HCT116 (cell line): ENCODE measurements around the gene BEGAIN. TPM values are rescaled to one million over a fixed set of nuclear protein-coding genes. Genes with fewer than 3 reads are reported as not detected.

Source experiments
- ATAC-seq: fragments of 200-7000 bp; cut with Tn5 transposase; 2 replicates; pipeline ENCODE4 v1.9.1; 2020; ENCODE audit warnings: mild to moderate bottlenecking, moderate library complexity
- BruUV-seq: library from RNA; stranded (reverse); fragments of 400-500 nt; replicated peaks from 2 replicates; lab custom pipeline; 2021; lab: Mats Ljungman, UMichigan
- CTCF ChIA-PET: fragments of 300-600 bp; sonication (Branson Sonifier 250); formaldehyde crosslinking; loops from one replicate; lab custom pipeline; 2021; ENCODE audit warnings: antibody characterized with exemption; lab: Charles Lee
- POLR2A ChIA-PET: fragments of 300-600, 350-600 bp; sonication (Branson Sonifier 250); formaldehyde crosslinking; loops from one replicate; lab custom pipeline; 2021; ENCODE audit warnings: antibody characterized with exemption; lab: Charles Lee
- RAD21 ChIA-PET, 2 experiments: fragments of 300-600 bp; sonication (Branson Sonifier 250); formaldehyde crosslinking; loops; one replicate each; lab custom pipeline; 2023; ENCODE audit warnings: low total read pairs in 2 of 2; ENCODE audit not compliant: uncharacterized antibody in 2 of 2, unreplicated experiment in 2 of 2, low non-redundant PET in 1 of 2; lab: Charles Lee
- DNase-seq: peaks from one replicate; pipeline ENCODE4 v3.0.0-alpha.2; 2010; ENCODE audit warnings: low read depth, low spot score
- H2AFZ ChIP-seq: fragments of 200-600 bp; shearing (Covaris generic), sonication (generic); 2 replicates; pipeline ENCODE4 v1.6.1; 2017; ENCODE audit warnings: low read depth, mixed run types, mixed read lengths, antibody characterized with exemption, low read length; ENCODE audit not compliant: poor library complexity, severe bottlenecking
- H3K27ac ChIP-seq: 2 replicates; pipeline ENCODE4 v1.5.1; 2012; ENCODE audit warnings: low read depth, low read length
- H3K27me3 ChIP-seq: fragments of 200-600 bp; sonication (generic); 2 replicates; pipeline ENCODE4 v1.6.1; 2016; ENCODE audit warnings: mixed run types, low read length, mixed read lengths; ENCODE audit not compliant: insufficient read depth
- H3K36me3 ChIP-seq, 2 experiments: fragments of 200-500 bp in 1 of 2; fragments of 200-600 bp in 1 of 2; sonication (Bioruptor generic) in 1 of 2; sonication (generic) in 1 of 2; 2 replicates each; pipeline versions ENCODE4 v1.5.1 to v1.6.1; 2014 to 2016; ENCODE audit warnings: low read length in 2 of 2, inconsistent platforms in 1 of 2, mixed read lengths in 1 of 2, mixed run types in 1 of 2; ENCODE audit not compliant: insufficient read depth in 2 of 2, control insufficient read depth in 1 of 2
- H3K4me1 ChIP-seq, 2 experiments: fragments of 200-600 bp in 1 of 2; sonication (generic) in 1 of 2; 2 replicates each; pipeline versions ENCODE4 v1.5.1 to v1.6.1; 2012 to 2017; ENCODE audit warnings: low read length in 2 of 2, inconsistent platforms in 1 of 2, mild to moderate bottlenecking in 1 of 2, mixed read lengths in 1 of 2, mixed run types in 1 of 2, moderate library complexity in 1 of 2; ENCODE audit not compliant: insufficient read depth in 2 of 2, control insufficient read depth in 1 of 2
- H3K4me2 ChIP-seq: fragments of 200-600 bp; sonication (generic); 2 replicates; pipeline ENCODE4 v1.6.1; 2017; ENCODE audit warnings: mixed run types, low read length, mixed read lengths
- H3K4me3 ChIP-seq, 2 experiments: fragments of 200-600 bp in 1 of 2; sonication (generic) in 1 of 2; replicated peaks in 1 of 2; 2 replicates each; pipeline ENCODE4 v1.5.1; 2011 to 2016; ENCODE audit warnings: low read length in 2 of 2, control low read depth in 1 of 2, low read depth in 1 of 2, mild to moderate bottlenecking in 1 of 2, mixed read lengths in 1 of 2, mixed run types in 1 of 2
- H3K79me2 ChIP-seq: fragments of 200-600 bp; sonication (generic); 2 replicates; pipeline ENCODE4 v1.6.1; 2017; ENCODE audit warnings: mild to moderate bottlenecking, mixed run types, low read length, moderate library complexity, mixed read lengths; ENCODE audit not compliant: insufficient read depth
- H3K9ac ChIP-seq: fragments of 200-600 bp; sonication (generic); 2 replicates; pipeline ENCODE4 v1.6.1; 2016; ENCODE audit warnings: low read length, mixed read lengths
- H3K9me2 ChIP-seq: fragments of 200-600 bp; sonication (generic), shearing (Covaris generic); 2 replicates; pipeline ENCODE4 v1.6.1; 2017; ENCODE audit warnings: mixed run types, mild to moderate bottlenecking, moderate library complexity; ENCODE audit not compliant: insufficient read depth
- H3K9me3 ChIP-seq, 2 experiments: fragments of 200-500 bp in 1 of 2; fragments of 200-600 bp in 1 of 2; sonication (Bioruptor generic) in 1 of 2; sonication (generic) in 1 of 2; 2 replicates each; pipeline ENCODE4 v1.6.1; 2014 to 2017; ENCODE audit warnings: low read length in 2 of 2, mixed read lengths in 2 of 2, inconsistent platforms in 1 of 2, low read depth in 1 of 2, mild to moderate bottlenecking in 1 of 2, mixed run types in 1 of 2, moderate library complexity in 1 of 2; ENCODE audit not compliant: control insufficient read depth in 1 of 2, insufficient read depth in 1 of 2
- H4K20me1 ChIP-seq: fragments of 200-600 bp; sonication (generic), shearing (Covaris generic); 2 replicates; pipeline ENCODE4 v1.6.1; 2017; ENCODE audit warnings: mixed run types, mild to moderate bottlenecking, moderate library complexity; ENCODE audit not compliant: insufficient read depth
- CEBPB ChIP-seq: IDR thresholded peaks from 2 replicates; pipeline ENCODE4 v1.6.1; 2012; ENCODE audit warnings: low read depth
- EGR1 ChIP-seq: IDR thresholded peaks from 2 replicates; pipeline ENCODE4 v1.6.1; 2012; ENCODE audit warnings: low read depth
- ELF1 ChIP-seq: IDR thresholded peaks from 2 replicates; pipeline ENCODE4 v1.6.1; 2012; ENCODE audit warnings: low read depth, borderline replicate concordance
- EZH2 ChIP-seq: fragments of 200-600 bp; sonication (generic); IDR thresholded peaks from 2 replicates; pipeline ENCODE4 v1.6.1; 2017; ENCODE audit warnings: antibody characterized with exemption, mixed run types
- EZH2phosphoT487 ChIP-seq: fragments of 200-600 bp; IDR thresholded peaks from 2 replicates; pipeline ENCODE4 v1.6.1; 2018; ENCODE audit warnings: antibody characterized with exemption, borderline replicate concordance
- FOSL1 ChIP-seq: IDR thresholded peaks from 2 replicates; pipeline ENCODE4 v1.6.1; 2012; ENCODE audit warnings: low read depth
- POLR2A ChIP-seq: IDR thresholded peaks from 2 replicates; pipeline ENCODE4 v1.7.0; 2011; ENCODE audit warnings: borderline replicate concordance; ENCODE audit not compliant: insufficient read depth, insufficient read length; ENCODE audit errors: extremely low read depth
- RAD21 ChIP-seq: IDR thresholded peaks from 2 replicates; pipeline ENCODE4 v1.6.1; 2012; ENCODE audit warnings: low read depth, mild to moderate bottlenecking
- SIN3A ChIP-seq: IDR thresholded peaks from 2 replicates; pipeline ENCODE4 v1.6.1; 2012; ENCODE audit warnings: low read depth
- SP1 ChIP-seq: IDR thresholded peaks from 2 replicates; pipeline ENCODE4 v1.6.1; 2012; ENCODE audit warnings: low read depth
- SRF ChIP-seq: IDR thresholded peaks from 2 replicates; pipeline ENCODE4 v1.6.1; 2012; ENCODE audit warnings: low read depth
- YY1 ChIP-seq: IDR thresholded peaks from 2 replicates; pipeline ENCODE4 v1.6.1; 2011; ENCODE audit warnings: low read length, low read depth, moderate library complexity, mild to moderate bottlenecking; ENCODE audit not compliant: insufficient replicate concordance; ENCODE audit errors: extremely low read depth
- ZNF274 ChIP-seq: fragments of 200-500 bp; sonication (Bioruptor generic); IDR thresholded peaks from 2 replicates; pipeline ENCODE4 v1.6.1; 2014; ENCODE audit warnings: mild to moderate bottlenecking, low read depth, low read length, inconsistent platforms
- intact Hi-C: fragments of 100-400 bp; cut with micrococcal nuclease; formaldehyde crosslinking; loops from 2 replicates; pipeline ENCODE4 v1.10.0; 2022
- total RNA-seq: library from RNA; stranded (reverse); gene quantifications from one replicate; pipeline ENCODE4 v1.2.1, GENCODE V29; 2021; ENCODE audit not compliant: unreplicated experiment
- TF ChIP-seq, protein P1 (sequence below): IDR thresholded peaks from 2 replicates; pipeline ENCODE4 v1.6.1; 2012
- TF ChIP-seq, protein P2 (sequence below): IDR thresholded peaks from 2 replicates; pipeline ENCODE4 v1.6.1; 2012; ENCODE audit warnings: low read depth
- TF ChIP-seq, protein P3 (sequence below): IDR thresholded peaks from 2 replicates; pipeline ENCODE4 v1.6.1; 2012

The BEGAIN gene
- total RNA-seq, 1 experiment from 2014 or later: 8.5 TPM

DNA sequence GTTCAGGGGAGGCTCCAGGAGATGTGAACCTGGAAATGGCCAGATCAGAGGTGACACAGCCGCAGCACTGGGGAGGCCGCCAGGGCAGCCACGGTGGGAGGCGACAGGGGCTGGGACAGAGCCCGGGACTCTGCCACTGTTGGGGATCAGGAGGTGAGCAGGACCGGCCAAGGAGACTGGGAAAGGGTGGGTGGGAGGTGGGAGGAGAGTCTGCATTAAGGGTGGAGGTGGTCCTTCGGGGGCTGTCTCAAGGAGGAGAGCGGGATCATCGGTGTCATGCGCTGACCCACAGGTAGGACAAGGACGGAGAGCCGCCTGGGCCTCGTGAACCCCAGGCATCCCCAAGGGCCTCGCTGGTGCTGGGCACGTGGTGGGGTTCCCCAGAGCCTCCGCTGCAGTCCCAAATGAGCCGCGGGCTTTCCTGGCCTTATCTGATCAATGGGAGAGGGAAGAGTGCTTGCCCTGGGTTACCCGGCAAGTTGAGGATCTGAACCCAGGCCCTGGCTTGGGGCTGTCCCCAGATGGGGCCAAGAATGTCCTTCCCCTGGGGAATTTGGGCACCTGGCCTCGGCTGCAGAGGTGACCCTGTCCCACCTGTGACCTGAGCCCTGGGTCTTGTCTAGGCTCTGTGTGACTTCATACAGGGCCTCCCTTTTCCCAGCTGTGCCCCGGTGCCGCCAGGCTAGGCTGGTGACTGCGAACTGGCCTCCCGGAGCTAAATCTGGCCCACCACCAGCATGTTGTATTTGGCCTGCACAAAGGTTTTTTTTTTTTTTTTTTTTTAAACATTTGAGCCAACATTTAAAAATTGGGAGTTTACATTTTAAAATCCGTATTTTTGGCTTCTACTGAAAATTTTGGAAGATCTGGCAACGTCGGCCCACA, 13.2 kb downstream of the BEGAIN start:
- H3K9me3 ChIP-seq: no peaks in the 10 kb centered on the region
- no TSS peak for BruUV-seq
- H3K27ac ChIP-seq: no peak overlapping the region
- H3K4me1 ChIP-seq: peaks cover 0 to 6% of the 10 kb centered on the region in 2 experiments; a peak in 1 of 4 replicates
- intact Hi-C loops: no loop called here
- CTCF ChIA-PET: no interaction called here
- no peaks in the 10 kb centered on the region for H3K9me2 ChIP-seq
- no peaks in the 10 kb centered on the region for H3K36me3 ChIP-seq
- no peaks in the 10 kb centered on the region for H3K27me3 ChIP-seq
- H2AFZ ChIP-seq: no peak overlapping the region
- no peak for ATAC-seq
- H3K79me2 ChIP-seq: no peaks in the 10 kb centered on the region
- H4K20me1 ChIP-seq: no peaks in the 10 kb centered on the region
- H3K4me3 ChIP-seq: no peak overlapping the region
- RAD21 ChIA-PET: no interaction called here
- no peak for DNase-seq
- H3K4me2 ChIP-seq: no peak overlapping the region
- TF ChIP-seq EZH2 (no peak), POLR2A (no peak), EGR1 (no peak), SIN3A (no peak), FOSL1 (no peak), EZH2phosphoT487 (no peak)
- TF ChIP-seq, protein P1, sequence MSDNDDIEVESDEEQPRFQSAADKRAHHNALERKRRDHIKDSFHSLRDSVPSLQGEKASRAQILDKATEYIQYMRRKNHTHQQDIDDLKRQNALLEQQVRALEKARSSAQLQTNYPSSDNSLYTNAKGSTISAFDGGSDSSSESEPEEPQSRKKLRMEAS: no peak
- H3K9ac ChIP-seq: no peak overlapping the region
- POLR2A ChIA-PET: no interaction called here

DNA sequence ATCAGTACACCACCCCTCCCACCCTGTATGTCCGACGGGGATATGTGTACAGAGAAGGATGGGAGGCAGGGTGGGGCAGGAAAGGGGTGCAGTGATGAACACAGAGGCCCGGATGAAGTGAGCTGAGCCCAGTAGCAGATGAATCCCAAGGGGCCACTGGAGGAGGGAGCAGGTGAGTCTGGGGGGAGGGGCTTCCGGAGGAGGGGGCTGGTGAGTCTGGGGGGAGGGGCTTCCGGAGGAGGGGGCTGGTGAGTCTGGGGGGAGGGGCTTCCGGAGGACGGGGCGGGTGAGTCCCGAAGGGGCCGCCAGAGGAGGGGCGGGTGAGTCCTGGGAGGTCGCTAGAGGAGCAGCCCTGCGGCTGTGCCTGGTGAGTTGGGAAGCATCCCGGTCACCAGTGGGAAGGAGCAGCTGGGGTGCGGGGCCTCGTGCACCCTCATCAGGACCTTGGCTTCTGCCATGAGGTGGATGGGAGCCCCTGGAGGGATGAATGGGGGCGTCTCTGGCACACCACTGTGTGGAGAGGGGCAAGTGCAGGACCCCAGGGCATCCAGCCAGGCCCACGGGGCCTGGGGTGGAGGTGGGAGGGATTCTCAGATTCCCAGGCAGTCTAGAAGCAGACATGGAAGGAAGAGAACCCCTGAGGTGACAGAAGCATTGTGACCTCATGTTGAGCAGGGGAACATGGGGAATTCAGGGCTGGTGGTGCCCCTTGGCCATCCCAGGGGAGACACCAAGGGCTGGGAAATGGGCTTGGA, 14.0 kb downstream of the BEGAIN start:
- no peak overlapping the region for H3K9ac ChIP-seq
- H3K4me2 ChIP-seq: 0 out of 2 replicates have a peak overlapping the region, but pooled peaks have one; percentile 3
- ChIA-PET CTCF (no interaction called here), RAD21 (no interaction called here), POLR2A (no interaction called here)
- no peaks in the 10 kb centered on the region for H4K20me1 ChIP-seq
- intact Hi-C loops: no loop called here
- no peaks in the 10 kb centered on the region for H3K36me3 ChIP-seq
- H3K4me3 ChIP-seq: no peak overlapping the region
- H3K79me2 ChIP-seq: no peaks in the 10 kb centered on the region
- peaks cover 0 to 6% of the 10 kb centered on the region in 2 experiments; a peak in 1 of 4 replicates for H3K4me1 ChIP-seq
- no peaks in the 10 kb centered on the region for H3K9me3 ChIP-seq
- no peak for DNase-seq
- H2AFZ ChIP-seq: no peak overlapping the region
- BruUV-seq: no TSS peak
- no peaks in the 10 kb centered on the region for H3K9me2 ChIP-seq
- H3K27ac ChIP-seq: no peak overlapping the region
- H3K27me3 ChIP-seq: no peaks in the 10 kb centered on the region
- no peak for ATAC-seq
- TF ChIP-seq RAD21 (no peak), SIN3A (no peak), CEBPB (no peak), ELF1 (no peak), ZNF274 (no peak), YY1 (no peak), SRF (no peak), SP1 (no peak), EZH2 (no peak), EZH2phosphoT487 (no peak)
- TF ChIP-seq, protein P2, sequence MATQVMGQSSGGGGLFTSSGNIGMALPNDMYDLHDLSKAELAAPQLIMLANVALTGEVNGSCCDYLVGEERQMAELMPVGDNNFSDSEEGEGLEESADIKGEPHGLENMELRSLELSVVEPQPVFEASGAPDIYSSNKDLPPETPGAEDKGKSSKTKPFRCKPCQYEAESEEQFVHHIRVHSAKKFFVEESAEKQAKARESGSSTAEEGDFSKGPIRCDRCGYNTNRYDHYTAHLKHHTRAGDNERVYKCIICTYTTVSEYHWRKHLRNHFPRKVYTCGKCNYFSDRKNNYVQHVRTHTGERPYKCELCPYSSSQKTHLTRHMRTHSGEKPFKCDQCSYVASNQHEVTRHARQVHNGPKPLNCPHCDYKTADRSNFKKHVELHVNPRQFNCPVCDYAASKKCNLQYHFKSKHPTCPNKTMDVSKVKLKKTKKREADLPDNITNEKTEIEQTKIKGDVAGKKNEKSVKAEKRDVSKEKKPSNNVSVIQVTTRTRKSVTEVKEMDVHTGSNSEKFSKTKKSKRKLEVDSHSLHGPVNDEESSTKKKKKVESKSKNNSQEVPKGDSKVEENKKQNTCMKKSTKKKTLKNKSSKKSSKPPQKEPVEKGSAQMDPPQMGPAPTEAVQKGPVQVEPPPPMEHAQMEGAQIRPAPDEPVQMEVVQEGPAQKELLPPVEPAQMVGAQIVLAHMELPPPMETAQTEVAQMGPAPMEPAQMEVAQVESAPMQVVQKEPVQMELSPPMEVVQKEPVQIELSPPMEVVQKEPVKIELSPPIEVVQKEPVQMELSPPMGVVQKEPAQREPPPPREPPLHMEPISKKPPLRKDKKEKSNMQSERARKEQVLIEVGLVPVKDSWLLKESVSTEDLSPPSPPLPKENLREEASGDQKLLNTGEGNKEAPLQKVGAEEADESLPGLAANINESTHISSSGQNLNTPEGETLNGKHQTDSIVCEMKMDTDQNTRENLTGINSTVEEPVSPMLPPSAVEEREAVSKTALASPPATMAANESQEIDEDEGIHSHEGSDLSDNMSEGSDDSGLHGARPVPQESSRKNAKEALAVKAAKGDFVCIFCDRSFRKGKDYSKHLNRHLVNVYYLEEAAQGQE: no peak
- TF ChIP-seq, protein P3, sequence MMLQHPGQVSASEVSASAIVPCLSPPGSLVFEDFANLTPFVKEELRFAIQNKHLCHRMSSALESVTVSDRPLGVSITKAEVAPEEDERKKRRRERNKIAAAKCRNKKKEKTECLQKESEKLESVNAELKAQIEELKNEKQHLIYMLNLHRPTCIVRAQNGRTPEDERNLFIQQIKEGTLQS: no peak
